T-helper 1 cell treated with Interleukin-12 subunit alpha and Interleukin-12 subunit beta and Interleukin-4 antibody, amounts not matched to agents 30 μg/mL and 1 μg/mL, for 36 hours (primary cell): ENCODE data around the gene DLGAP5.
A peak's percentile ranks its signal among the peaks of the same experiment; 100 is the strongest.

ENCODE experiments used
- H3K27ac Mint-ChIP-seq: one replicate; pipeline ENCODE4 v1.8.0; 2021; ENCODE audit warnings: mild to moderate bottlenecking, mixed read lengths
- H3K27me3 Mint-ChIP-seq: one replicate; pipeline ENCODE4 v1.8.0; 2021; ENCODE audit warnings: low read depth, mixed read lengths
- H3K36me3 Mint-ChIP-seq: one replicate; pipeline ENCODE4 v1.8.0; 2021; ENCODE audit warnings: low read depth, mixed read lengths
- H3K4me1 Mint-ChIP-seq: one replicate; pipeline ENCODE4 v1.8.0; 2021; ENCODE audit warnings: low read depth, mixed read lengths
- H3K4me3 Mint-ChIP-seq: one replicate; pipeline ENCODE4 v1.8.0; 2021; ENCODE audit warnings: mild to moderate bottlenecking, moderate library complexity, mixed read lengths
- H3K9me3 Mint-ChIP-seq: one replicate; pipeline ENCODE4 v1.8.0; 2021; ENCODE audit warnings: mixed read lengths

The DLGAP5 gene

GRCh38 chr14:55200651-55201050 is 9.3 kb upstream of the DLGAP5 start:
- Mint-ChIP-seq H3K27me3 (peaks cover 29% of the 10 kb centered on the region), H3K4me1 (no peaks in the 10 kb centered on the region), H3K27ac (no peak overlapping the region), H3K9me3 (no peaks in the 10 kb centered on the region), H3K4me3 (no peak overlapping the region), H3K36me3 (no peaks in the 10 kb centered on the region)

DNA sequence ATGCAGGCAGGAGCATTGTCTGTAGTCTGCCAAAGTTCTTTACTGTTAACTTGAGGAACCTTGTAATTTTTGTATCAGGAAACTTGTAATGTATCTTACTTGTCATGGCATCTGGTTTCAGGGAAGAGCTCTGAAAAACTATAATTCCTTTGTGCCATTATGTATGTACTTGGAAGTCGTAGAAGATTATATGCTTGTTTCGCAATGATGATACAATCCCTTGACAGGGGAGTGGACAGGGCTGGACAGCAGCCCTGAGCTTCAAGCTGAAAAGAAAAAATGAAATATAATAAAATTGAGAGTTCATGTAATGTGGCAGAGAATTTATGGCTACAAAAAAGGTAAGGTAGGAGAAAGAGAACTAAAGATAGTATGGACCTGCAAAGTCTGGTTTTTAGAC is 7.4 kb upstream of the DLGAP5 start:
- H3K27me3 Mint-ChIP-seq, result peaks cover 25% of the 10 kb centered on the region
- H3K27ac Mint-ChIP-seq, result no peak overlapping the region
- no peaks in the 10 kb centered on the region for H3K4me1 Mint-ChIP-seq
- no peaks in the 10 kb centered on the region for H3K36me3 Mint-ChIP-seq
- H3K4me3 Mint-ChIP-seq, result no peak overlapping the region
- no peaks in the 10 kb centered on the region for H3K9me3 Mint-ChIP-seq

DNA sequence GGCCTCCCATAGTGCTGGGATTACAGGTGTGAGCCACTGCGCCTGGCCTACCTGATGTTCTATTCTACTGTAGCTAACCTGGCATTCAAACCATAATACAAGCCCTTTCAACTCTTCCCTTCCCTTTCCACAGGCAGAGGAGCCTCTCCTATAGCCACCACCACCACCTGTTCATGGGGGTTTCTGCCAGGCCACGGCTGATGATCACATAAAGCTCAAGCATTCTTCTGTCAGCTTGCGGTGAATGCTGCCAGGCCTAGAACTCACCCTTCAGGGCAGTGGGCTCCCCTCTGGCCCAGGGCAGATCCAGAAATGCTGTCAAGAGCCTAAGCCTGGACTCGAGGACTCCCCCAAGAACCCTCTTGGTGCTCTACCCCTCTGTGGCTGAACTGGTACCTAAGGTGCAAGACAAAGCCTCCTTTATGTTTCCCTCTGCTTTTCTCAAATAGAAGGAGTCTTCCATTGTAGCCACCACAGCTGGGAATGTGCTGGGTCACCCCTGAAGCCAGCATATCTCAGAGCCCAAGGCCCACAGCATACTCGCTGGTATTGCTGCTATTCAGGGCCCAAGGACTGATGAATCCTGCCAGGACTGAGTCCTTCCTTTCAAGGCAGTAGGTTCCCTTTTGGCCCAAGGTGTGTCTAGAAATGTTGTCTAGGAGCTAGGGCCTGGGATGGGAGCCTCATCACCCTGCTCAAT is 3.4 kb upstream of the DLGAP5 start:
- no peaks in the 10 kb centered on the region for H3K9me3 Mint-ChIP-seq
- no peaks in the 10 kb centered on the region for H3K36me3 Mint-ChIP-seq
- H3K4me3 Mint-ChIP-seq, result no peak overlapping the region
- H3K4me1 Mint-ChIP-seq, result peaks cover 18% of the 10 kb centered on the region
- H3K27ac Mint-ChIP-seq, result no peak overlapping the region
- peaks cover 11% of the 10 kb centered on the region for H3K27me3 Mint-ChIP-seq

- H3K36me3 Mint-ChIP-seq, result peaks cover 1% of the 10 kb centered on the region
- peak overlapping the region; percentile 66 for H3K27ac Mint-ChIP-seq
- H3K27me3 Mint-ChIP-seq, result peaks cover 5% of the 10 kb centered on the region
- H3K4me1 Mint-ChIP-seq, result peaks cover 31% of the 10 kb centered on the region
- H3K9me3 Mint-ChIP-seq, result no peaks in the 10 kb centered on the region
- peak overlapping the region; percentile 88 for H3K4me3 Mint-ChIP-seq
These were observed 753 bp upstream of the DLGAP5 start for GRCh38 chr14:55192054-55192621.

DNA sequence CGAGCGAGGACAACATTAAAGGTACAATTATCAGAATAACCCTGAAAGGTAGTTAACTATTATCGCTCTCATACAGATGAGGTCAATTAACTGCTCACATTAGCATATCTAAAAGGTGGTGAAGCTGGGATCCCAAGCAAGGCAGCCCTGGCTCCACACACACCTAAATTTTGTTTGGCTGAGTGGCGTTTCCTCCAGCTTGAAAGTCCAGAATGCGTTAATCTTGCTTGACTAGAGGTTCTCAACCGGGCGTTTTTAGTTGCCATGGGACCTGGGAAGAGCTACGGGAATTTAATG is 531 bp downstream of the DLGAP5 start:
- Mint-ChIP-seq H3K27ac (peak overlapping the region; percentile 90), H3K27me3 (no peaks in the 10 kb centered on the region), H3K4me3 (peak overlapping the region; percentile 88), H3K9me3 (no peaks in the 10 kb centered on the region), H3K36me3 (peaks cover 5% of the 10 kb centered on the region), H3K4me1 (peaks cover 31% of the 10 kb centered on the region)

DNA sequence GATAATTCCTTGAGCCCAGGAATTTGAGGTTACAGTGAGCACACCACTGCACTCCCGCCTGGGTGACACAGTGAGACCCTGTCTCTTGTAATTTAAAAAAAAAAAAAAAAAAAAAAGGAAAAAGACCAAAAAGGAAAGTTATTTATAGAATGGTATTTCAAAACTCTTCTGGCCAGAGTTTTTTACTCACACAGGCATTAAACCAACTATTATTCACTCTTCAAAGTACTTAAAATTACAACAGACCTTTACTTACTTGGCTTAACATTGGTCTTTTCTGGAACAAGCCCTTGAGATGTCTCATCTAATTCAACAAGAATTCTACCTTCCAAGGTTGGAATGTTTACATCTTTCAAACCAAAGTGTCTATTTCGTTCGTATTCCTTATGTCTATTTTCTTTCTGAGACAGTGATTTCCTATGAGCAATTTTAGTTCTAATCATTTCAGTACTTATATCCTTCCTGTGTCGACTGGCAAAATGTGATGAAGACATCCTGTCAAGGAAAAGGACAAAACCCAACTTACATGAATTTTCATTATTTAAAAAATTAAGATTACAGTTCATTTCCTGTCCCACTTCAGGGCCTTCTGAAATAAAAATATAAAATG is 2.6 kb downstream of the DLGAP5 start:
- Mint-ChIP-seq H3K27ac (peak overlapping the region; percentile 41), H3K36me3 (peaks cover 5% of the 10 kb centered on the region), H3K4me3 (peak overlapping the region; percentile 69)

DNA sequence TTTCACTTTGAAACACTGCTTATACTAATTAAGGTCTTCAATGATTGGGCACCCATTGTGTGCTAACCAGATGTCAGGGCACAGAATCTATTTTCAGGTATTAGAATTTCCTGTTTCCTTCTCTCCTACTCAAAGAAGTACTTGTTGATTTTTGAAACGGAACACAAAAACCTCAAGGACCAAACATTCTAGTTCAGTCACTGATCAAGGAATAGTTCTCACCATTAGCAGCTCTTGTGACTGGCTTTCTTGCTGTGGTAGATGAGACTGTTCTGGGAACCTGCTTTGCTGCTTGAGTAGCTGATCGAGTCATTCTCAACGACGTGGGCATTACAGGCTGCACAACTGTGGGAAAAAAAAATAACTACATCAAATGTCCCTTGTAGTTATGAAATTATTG is 11.0 kb downstream of the DLGAP5 start:
- H3K4me3 Mint-ChIP-seq, result no peak overlapping the region

More for the DNA sequence above, 2.6 kb downstream of the DLGAP5 start:
- Mint-ChIP-seq H3K9me3 (no peaks in the 10 kb centered on the region), H3K27me3 (no peaks in the 10 kb centered on the region), H3K4me1 (peaks cover 31% of the 10 kb centered on the region)

GRCh38 chr14:55180006-55180405 is 11.4 kb downstream of the DLGAP5 start:
- Mint-ChIP-seq H3K9me3 (no peaks in the 10 kb centered on the region), H3K36me3 (peaks cover 35% of the 10 kb centered on the region), H3K27me3 (no peaks in the 10 kb centered on the region), H3K4me3 (no peak overlapping the region), H3K27ac (no peak overlapping the region), H3K4me1 (peaks cover 10% of the 10 kb centered on the region)

More for the DNA sequence above, 11.0 kb downstream of the DLGAP5 start:
- H3K27ac Mint-ChIP-seq, result no peak overlapping the region
- H3K36me3 Mint-ChIP-seq, result peaks cover 35% of the 10 kb centered on the region
- no peaks in the 10 kb centered on the region for H3K27me3 Mint-ChIP-seq
- H3K4me1 Mint-ChIP-seq, result peaks cover 10% of the 10 kb centered on the region
- no peaks in the 10 kb centered on the region for H3K9me3 Mint-ChIP-seq

DNA sequence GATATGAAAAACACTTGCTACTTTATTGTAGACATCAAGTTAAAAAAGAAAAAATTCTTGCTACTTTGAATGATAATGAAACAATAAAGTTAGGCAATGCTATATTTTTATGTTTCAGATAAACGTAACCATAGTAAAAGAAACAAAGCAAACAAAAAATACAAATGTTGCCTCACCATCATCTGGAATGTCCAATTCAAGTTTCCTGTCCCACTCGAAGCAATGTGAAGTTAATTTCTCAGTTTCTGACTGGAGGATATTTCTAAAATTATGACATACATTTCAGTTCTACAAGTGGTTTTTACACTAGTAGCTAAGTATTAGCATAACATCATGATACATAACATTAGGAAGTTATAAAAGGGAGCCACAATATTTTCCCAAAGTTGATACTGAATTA is 20.9 kb downstream of the DLGAP5 start:
- Mint-ChIP-seq H3K9me3 (no peaks in the 10 kb centered on the region), H3K36me3 (peaks cover 27% of the 10 kb centered on the region), H3K27me3 (no peaks in the 10 kb centered on the region)

GRCh38 chr14:55160989-55161388 is 30.4 kb downstream of the DLGAP5 start:
- Mint-ChIP-seq H3K9me3 (no peaks in the 10 kb centered on the region), H3K27me3 (no peaks in the 10 kb centered on the region), H3K36me3 (peaks cover 44% of the 10 kb centered on the region)

More for the DNA sequence above, 20.9 kb downstream of the DLGAP5 start:
- no peak overlapping the region for H3K4me3 Mint-ChIP-seq
- H3K4me1 Mint-ChIP-seq, result no peaks in the 10 kb centered on the region
- H3K27ac Mint-ChIP-seq, result no peak overlapping the region

GRCh38 chr14:55158412-55158811 is 33.0 kb downstream of the DLGAP5 start:
- Mint-ChIP-seq H3K27ac (no peak overlapping the region), H3K9me3 (no peaks in the 10 kb centered on the region), H3K4me1 (peaks cover 16% of the 10 kb centered on the region), H3K36me3 (peaks cover 38% of the 10 kb centered on the region), H3K27me3 (no peaks in the 10 kb centered on the region), H3K4me3 (no peak overlapping the region)

More at GRCh38 chr14:55160989-55161388, 30.4 kb downstream of the DLGAP5 start:
- no peak overlapping the region for H3K4me3 Mint-ChIP-seq
- peaks cover 19% of the 10 kb centered on the region for H3K4me1 Mint-ChIP-seq
- no peak overlapping the region for H3K27ac Mint-ChIP-seq

GRCh38 chr14:55157080-55157479 is 34.3 kb downstream of the DLGAP5 start:
- Mint-ChIP-seq H3K4me1 (peaks cover 16% of the 10 kb centered on the region), H3K4me3 (no peak overlapping the region), H3K36me3 (peaks cover 38% of the 10 kb centered on the region), H3K9me3 (no peaks in the 10 kb centered on the region), H3K27me3 (no peaks in the 10 kb centered on the region), H3K27ac (peak overlapping the region; percentile 11)

GRCh38 chr14:55153951-55154350 is 37.4 kb downstream of the DLGAP5 start:
- Mint-ChIP-seq H3K4me3 (no peak overlapping the region), H3K27ac (no peak overlapping the region), H3K9me3 (no peaks in the 10 kb centered on the region), H3K4me1 (peaks cover 10% of the 10 kb centered on the region), H3K36me3 (peaks cover 38% of the 10 kb centered on the region), H3K27me3 (no peaks in the 10 kb centered on the region)

- H3K36me3 Mint-ChIP-seq, result peaks cover 35% of the 10 kb centered on the region
- H3K27me3 Mint-ChIP-seq, result no peaks in the 10 kb centered on the region
- H3K4me3 Mint-ChIP-seq, result no peak overlapping the region
- no peak overlapping the region for H3K27ac Mint-ChIP-seq
- peaks cover 7% of the 10 kb centered on the region for H3K4me1 Mint-ChIP-seq
- H3K9me3 Mint-ChIP-seq, result no peaks in the 10 kb centered on the region
These were observed 39.2 kb downstream of the DLGAP5 start for GRCh38 chr14:55152052-55152753.

DNA sequence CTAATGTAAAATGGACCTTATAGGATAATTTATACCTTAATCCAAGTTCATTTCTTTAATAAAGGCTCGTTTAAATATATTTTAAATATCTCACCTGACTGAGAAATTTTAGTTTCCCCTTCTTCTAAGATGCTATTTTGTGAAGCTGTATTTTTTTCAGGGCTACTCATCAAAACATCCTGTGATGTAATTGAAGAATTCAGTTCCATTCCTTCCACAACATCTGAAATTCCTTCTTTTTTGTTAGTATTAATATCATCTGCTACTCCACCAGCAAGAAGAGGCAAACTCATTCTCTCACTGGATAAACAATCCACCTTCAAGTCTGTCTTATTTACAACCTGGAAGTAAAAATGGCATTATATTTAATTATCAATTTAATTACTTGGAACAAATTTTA is 39.8 kb downstream of the DLGAP5 start:
- H3K36me3 Mint-ChIP-seq, result peaks cover 36% of the 10 kb centered on the region
- no peak overlapping the region for H3K27ac Mint-ChIP-seq
- H3K9me3 Mint-ChIP-seq, result no peaks in the 10 kb centered on the region
- H3K4me1 Mint-ChIP-seq, result peaks cover 4% of the 10 kb centered on the region
- no peaks in the 10 kb centered on the region for H3K27me3 Mint-ChIP-seq
- no peak overlapping the region for H3K4me3 Mint-ChIP-seq
